Measurements from ENCODE around the gene ARHGAP18.

The ARHGAP18 gene

DNA sequence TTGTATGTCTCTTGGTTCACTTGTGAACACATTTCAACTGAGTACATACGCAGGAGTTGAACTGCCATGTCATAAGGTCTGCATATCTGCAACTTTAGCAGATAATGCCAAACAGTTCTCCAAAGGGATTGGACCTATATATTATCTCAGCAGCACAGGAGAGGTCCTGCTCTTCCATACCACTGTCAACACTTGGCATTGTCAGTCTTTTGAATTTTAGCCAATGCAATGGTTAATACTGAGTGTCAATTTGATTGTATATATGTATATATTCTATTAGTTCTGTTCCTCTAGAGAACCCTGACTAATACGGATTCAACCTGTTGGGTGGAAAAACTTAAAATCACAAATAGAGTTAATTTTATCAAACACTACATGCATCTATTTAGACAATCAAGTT lies 26.1 kb upstream of the ARHGAP18 start:
- Mint-ChIP-seq H3K27me3 (ENCODE audit: low read depth) (peaks cover 2% of the 10 kb centered on the region), H3K9me3 (no peaks in the 10 kb centered on the region), H3K27ac (no peak overlapping the region), H3K4me3 (no peak overlapping the region), H3K36me3 (ENCODE audit: low read depth) (no peaks in the 10 kb centered on the region), H3K4me1 (ENCODE audit: low read depth) (peaks cover 12% of the 10 kb centered on the region)
- no peak for DNase-seq (ENCODE audit: low spot score)

DNA sequence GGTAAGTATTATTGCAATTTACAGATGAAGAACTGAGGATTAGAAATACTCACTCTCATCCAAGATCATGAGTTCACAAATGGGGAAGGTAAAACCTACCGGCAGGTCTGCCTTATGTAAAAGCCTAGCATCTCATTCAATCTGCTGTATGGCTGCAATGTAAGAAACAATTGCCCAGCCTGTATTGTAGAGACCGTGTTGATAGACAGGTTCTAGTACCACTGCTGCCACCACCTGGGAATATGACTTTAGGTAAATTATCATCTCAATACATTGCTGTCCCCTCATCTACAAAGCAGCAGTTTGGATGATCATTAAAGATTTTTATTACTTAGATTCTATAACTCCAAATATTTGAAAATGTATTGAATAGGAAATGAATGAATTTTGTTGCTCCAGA lies 23.3 kb upstream of the ARHGAP18 start:
- Mint-ChIP-seq H3K27ac (no peak overlapping the region), H3K4me1 (ENCODE audit: low read depth) (peaks cover 16% of the 10 kb centered on the region)

DNA sequence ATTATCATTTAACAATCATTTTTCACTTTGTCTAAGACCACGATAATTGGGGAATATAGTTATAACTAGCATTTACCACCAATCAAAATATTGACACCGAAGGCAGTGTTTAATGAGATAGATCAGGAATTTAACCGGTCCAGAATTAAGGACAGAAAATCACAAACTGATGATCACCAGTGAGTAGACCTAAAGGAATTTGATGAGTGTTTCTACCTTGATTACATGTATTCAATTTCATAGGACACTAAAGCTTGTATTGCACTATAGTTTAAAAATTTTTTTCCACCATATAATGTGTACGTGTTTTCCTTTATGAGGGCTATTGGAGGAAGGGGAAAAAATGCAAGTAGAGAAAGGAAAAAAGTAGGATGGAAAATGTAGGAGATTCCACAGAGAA lies 22.6 kb upstream of the ARHGAP18 start:
- DNase-seq (ENCODE audit: low spot score), result no peak
- H3K9me3 Mint-ChIP-seq, result no peaks in the 10 kb centered on the region
- H3K27ac Mint-ChIP-seq, result no peak overlapping the region
- H3K4me3 Mint-ChIP-seq, result no peak overlapping the region
- H3K4me1 Mint-ChIP-seq (ENCODE audit: low read depth), result peaks cover 16% of the 10 kb centered on the region
- H3K36me3 Mint-ChIP-seq (ENCODE audit: low read depth), result no peaks in the 10 kb centered on the region
- no peaks in the 10 kb centered on the region for H3K27me3 Mint-ChIP-seq (ENCODE audit: low read depth)

More for the DNA sequence above, 23.3 kb upstream of the ARHGAP18 start:
- no peak overlapping the region for H3K4me3 Mint-ChIP-seq
- no peaks in the 10 kb centered on the region for H3K9me3 Mint-ChIP-seq
- H3K36me3 Mint-ChIP-seq (ENCODE audit: low read depth), result no peaks in the 10 kb centered on the region
- no peak for DNase-seq (ENCODE audit: low spot score)
- H3K27me3 Mint-ChIP-seq (ENCODE audit: low read depth), result no peaks in the 10 kb centered on the region

DNA sequence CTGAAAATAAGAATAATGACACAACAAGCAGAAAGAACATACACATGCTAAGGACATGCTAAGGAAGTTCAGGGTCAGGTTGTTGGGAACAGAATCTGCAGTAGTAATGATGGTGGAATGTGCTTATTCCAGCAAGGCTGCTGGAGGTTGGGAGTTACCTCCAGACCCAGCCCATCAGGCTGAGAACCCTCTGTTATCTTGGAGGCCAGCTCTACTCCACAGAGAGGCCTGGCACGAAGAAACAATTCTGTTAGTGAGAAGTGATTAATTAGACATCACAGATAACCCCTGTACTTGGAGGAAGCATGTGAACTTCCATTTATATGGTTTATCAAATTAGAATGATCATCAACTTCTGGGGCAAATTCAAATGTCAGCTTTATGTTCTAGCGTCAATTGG lies 22.1 kb upstream of the ARHGAP18 start:
- no peaks in the 10 kb centered on the region for H3K27me3 Mint-ChIP-seq (ENCODE audit: low read depth)
- no peak for DNase-seq (ENCODE audit: low spot score)
- no peak overlapping the region for H3K4me3 Mint-ChIP-seq
- H3K36me3 Mint-ChIP-seq (ENCODE audit: low read depth), result no peaks in the 10 kb centered on the region
- H3K4me1 Mint-ChIP-seq (ENCODE audit: low read depth), result peaks cover 16% of the 10 kb centered on the region
- H3K27ac Mint-ChIP-seq, result no peak overlapping the region
- H3K9me3 Mint-ChIP-seq, result no peaks in the 10 kb centered on the region

DNA sequence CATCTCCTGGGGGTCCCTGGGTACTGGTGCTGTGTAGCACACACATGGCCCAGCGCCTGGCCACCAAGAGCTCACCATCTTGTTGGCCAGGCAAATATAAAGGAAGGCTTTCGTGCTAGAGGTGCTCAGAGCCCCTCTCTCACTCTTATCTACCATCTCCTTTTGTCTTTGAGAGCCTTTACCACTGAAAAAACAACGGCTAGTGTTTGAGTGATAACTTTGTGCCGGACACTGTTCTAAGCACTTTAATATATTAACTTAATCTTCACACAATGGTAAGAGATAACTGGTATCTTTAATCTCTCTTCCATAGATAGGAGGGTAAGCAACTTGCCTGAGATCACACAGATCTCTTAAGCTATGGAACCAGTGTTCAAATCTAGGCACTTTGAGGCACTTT lies 21.5 kb upstream of the ARHGAP18 start:
- Mint-ChIP-seq H3K4me3 (no peak overlapping the region), H3K4me1 (ENCODE audit: low read depth) (peaks cover 16% of the 10 kb centered on the region), H3K36me3 (ENCODE audit: low read depth) (no peaks in the 10 kb centered on the region), H3K9me3 (no peaks in the 10 kb centered on the region), H3K27ac (no peak overlapping the region), H3K27me3 (ENCODE audit: low read depth) (no peaks in the 10 kb centered on the region)
- DNase-seq (ENCODE audit: low spot score), result no peak

DNA sequence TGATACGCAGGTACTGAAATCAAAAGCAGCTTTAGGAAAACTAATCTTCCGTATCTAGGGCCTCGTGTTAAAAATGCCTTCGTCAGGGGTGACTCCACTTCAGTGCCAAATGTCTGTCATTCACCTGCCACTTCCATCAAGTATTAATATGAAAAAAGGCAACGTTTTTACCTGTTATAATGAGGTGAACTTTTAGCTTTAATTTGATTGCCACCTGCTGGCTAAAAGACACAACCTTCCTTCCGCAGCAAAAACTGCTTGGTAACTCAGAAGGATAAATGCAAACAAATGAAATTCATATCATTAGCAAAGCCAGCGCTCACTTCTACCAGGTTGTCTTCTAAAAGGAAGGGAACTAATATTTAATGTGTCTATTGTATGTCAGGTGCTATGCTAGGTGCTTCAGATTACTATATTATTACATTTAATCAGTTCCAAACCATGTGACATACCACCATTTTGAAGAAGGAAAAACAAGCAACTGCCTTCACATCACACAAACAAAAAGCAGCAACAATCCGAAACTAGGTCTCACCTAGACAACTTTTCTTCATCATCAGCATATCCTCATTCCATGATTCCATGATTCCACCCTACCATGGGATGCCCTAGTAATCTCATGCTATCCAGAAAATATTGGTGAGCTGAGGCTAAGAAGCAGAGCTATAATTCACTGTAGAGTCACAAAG lies 20.6 kb upstream of the ARHGAP18 start:
- H3K4me3 Mint-ChIP-seq, result no peak overlapping the region
- no peaks in the 10 kb centered on the region for H3K36me3 Mint-ChIP-seq (ENCODE audit: low read depth)
- H3K9me3 Mint-ChIP-seq, result no peaks in the 10 kb centered on the region
- no peak for DNase-seq (ENCODE audit: low spot score)
- peak overlapping the region; percentile 18 for H3K27ac Mint-ChIP-seq
- no peaks in the 10 kb centered on the region for H3K27me3 Mint-ChIP-seq (ENCODE audit: low read depth)
- H3K4me1 Mint-ChIP-seq (ENCODE audit: low read depth), result peaks cover 16% of the 10 kb centered on the region

DNA sequence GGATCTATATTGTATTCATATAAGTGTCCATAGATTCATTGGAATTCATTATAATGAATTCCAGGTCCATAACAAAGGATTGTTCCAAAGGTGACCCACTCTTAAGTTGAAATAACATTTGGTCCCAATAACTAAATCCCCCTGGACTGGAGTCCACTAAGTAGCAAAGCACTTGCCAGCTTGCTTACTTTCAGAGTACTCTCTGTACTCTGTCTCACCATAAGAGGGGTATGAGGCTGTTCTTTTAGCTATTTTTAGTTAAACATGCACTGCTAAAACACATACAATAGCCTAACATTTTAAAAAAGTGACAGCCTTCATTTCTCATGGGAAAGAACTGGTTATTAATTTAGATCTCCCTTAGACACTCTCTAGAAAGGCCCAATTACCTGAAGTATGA lies 16.7 kb upstream of the ARHGAP18 start:
- H3K9me3 Mint-ChIP-seq, result no peaks in the 10 kb centered on the region
- H3K4me3 Mint-ChIP-seq, result no peak overlapping the region
- H3K27ac Mint-ChIP-seq, result no peak overlapping the region
- H3K27me3 Mint-ChIP-seq (ENCODE audit: low read depth), result no peaks in the 10 kb centered on the region
- H3K4me1 Mint-ChIP-seq (ENCODE audit: low read depth), result peaks cover 11% of the 10 kb centered on the region
- no peaks in the 10 kb centered on the region for H3K36me3 Mint-ChIP-seq (ENCODE audit: low read depth)
- DNase-seq (ENCODE audit: low spot score), result no peak

DNA sequence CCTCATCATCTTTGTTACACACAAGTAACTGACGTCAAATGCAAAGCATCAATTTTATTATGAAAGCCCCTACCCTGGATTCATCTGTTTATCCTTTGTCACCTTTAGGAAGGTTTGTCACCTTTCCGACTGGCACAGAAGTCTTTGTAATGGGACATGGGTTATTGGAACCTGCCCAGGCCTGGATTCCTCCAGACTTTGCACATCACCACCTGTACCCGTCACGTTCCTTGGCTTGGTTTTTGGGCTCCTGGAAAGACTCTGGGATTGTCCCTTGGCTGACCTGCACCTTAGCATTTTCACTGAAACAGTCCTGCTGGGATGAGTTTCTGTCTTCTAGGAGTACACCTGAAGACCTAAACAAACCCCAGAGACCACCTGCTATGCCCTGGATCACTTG lies 15.4 kb upstream of the ARHGAP18 start:
- Mint-ChIP-seq H3K36me3 (ENCODE audit: low read depth) (no peaks in the 10 kb centered on the region), H3K4me1 (ENCODE audit: low read depth) (peaks cover 4% of the 10 kb centered on the region), H3K9me3 (no peaks in the 10 kb centered on the region), H3K27me3 (ENCODE audit: low read depth) (no peaks in the 10 kb centered on the region), H3K4me3 (no peak overlapping the region), H3K27ac (no peak overlapping the region)
- DNase-seq (ENCODE audit: low spot score), result no peak

DNA sequence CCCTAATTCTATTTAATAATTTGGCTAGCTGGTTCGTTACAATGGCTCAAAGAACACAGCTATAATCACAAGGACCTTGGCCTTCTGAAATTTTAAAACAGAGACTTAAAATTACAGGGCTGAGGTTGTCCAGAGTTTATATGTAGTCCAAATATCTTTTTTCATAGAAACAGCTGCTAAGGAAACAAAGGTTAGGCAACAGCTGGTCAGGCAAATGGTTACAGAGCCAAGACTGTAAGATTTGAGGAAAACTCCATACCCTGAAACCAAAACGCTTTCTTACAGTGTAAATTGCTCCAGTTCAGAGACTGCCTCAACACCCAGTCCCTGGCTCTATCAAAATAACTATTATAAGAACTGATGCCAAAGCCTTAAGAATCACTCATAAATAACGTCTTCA lies 9.7 kb upstream of the ARHGAP18 start:
- Mint-ChIP-seq H3K27ac (no peak overlapping the region), H3K4me1 (ENCODE audit: low read depth) (peaks cover 2% of the 10 kb centered on the region), H3K27me3 (ENCODE audit: low read depth) (no peaks in the 10 kb centered on the region), H3K9me3 (no peaks in the 10 kb centered on the region), H3K36me3 (ENCODE audit: low read depth) (no peaks in the 10 kb centered on the region), H3K4me3 (no peak overlapping the region)
- DNase-seq (ENCODE audit: low spot score), result no peak

DNA sequence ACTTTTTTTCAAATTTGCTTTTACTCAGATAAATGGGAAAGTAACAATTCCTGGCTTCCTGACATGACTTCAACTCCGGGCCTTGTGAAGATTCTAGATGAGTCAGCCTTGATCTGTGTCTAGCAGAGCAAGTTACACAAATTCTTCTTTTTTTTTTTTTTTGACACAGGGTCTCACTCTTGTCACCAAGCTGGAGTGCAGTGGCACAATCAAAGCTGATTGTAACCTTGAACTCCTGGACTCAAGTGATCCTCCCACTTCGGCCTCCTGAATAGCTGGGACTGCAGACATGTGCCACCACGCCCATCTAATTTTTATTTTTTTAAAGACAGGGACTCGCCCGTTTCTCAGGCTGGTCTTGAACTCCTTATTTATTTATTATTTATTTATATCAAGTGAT lies 7.3 kb upstream of the ARHGAP18 start:
- H3K4me1 Mint-ChIP-seq (ENCODE audit: low read depth), result peaks cover 8% of the 10 kb centered on the region
- no peak for DNase-seq (ENCODE audit: low spot score)
- no peaks in the 10 kb centered on the region for H3K36me3 Mint-ChIP-seq (ENCODE audit: low read depth)
- no peak overlapping the region for H3K4me3 Mint-ChIP-seq
- no peaks in the 10 kb centered on the region for H3K27me3 Mint-ChIP-seq (ENCODE audit: low read depth)
- no peaks in the 10 kb centered on the region for H3K9me3 Mint-ChIP-seq
- H3K27ac Mint-ChIP-seq, result no peak overlapping the region

DNA sequence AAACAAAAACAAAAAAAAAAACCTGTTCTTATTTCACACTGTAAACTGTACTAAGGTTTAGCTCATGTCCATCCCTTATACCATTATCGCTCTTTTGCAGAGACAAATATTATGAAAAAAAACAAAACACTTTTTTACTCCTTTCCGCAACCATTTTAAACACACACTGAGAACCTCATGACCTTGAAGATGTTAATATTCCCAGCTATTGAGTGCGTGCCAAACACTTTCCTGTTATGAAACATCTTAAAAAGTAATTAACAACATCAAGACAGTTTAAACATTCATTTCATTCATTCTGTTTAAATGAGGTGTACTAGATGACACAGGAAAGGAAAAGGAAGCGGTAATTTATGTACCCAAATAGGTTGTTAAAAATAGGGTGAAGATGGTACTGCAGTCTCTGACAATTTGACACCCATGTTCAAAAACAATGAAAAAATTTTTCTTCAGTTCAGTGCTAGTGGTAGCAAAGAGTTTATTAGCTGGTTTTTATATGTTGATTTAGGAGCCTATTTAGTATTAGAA lies 3.9 kb upstream of the ARHGAP18 start:
- Mint-ChIP-seq H3K27ac (no peak overlapping the region), H3K9me3 (no peaks in the 10 kb centered on the region), H3K4me3 (no peak overlapping the region), H3K4me1 (ENCODE audit: low read depth) (peaks cover 35% of the 10 kb centered on the region), H3K27me3 (ENCODE audit: low read depth) (no peaks in the 10 kb centered on the region), H3K36me3 (ENCODE audit: low read depth) (no peaks in the 10 kb centered on the region)
- no peak for DNase-seq (ENCODE audit: low spot score)

DNA sequence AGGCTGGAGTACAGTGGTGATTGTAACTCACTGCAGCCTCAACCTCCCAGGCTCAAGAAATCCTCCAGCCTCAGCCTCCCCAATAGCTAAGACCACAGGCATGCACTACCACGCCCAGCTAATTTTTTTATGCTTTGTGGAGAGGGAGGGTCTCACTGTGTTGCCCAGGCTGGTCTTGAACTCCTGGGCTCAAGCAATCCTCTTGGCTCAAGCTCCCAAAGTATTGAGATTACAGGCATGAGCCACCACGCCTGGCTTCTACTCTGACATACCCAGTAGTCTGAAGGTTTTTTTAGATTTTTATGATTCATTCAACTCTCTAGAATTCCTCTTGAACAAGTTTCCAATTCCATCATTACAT lies 1.3 kb upstream of the ARHGAP18 start:
- DNase-seq (ENCODE audit: low spot score), result no peak
- Mint-ChIP-seq H3K9me3 (no peaks in the 10 kb centered on the region), H3K4me3 (peak overlapping the region; percentile 55), H3K27me3 (ENCODE audit: low read depth) (no peaks in the 10 kb centered on the region), H3K4me1 (ENCODE audit: low read depth) (peaks cover 46% of the 10 kb centered on the region), H3K27ac (no peak overlapping the region), H3K36me3 (ENCODE audit: low read depth) (peaks cover 4% of the 10 kb centered on the region)

DNA sequence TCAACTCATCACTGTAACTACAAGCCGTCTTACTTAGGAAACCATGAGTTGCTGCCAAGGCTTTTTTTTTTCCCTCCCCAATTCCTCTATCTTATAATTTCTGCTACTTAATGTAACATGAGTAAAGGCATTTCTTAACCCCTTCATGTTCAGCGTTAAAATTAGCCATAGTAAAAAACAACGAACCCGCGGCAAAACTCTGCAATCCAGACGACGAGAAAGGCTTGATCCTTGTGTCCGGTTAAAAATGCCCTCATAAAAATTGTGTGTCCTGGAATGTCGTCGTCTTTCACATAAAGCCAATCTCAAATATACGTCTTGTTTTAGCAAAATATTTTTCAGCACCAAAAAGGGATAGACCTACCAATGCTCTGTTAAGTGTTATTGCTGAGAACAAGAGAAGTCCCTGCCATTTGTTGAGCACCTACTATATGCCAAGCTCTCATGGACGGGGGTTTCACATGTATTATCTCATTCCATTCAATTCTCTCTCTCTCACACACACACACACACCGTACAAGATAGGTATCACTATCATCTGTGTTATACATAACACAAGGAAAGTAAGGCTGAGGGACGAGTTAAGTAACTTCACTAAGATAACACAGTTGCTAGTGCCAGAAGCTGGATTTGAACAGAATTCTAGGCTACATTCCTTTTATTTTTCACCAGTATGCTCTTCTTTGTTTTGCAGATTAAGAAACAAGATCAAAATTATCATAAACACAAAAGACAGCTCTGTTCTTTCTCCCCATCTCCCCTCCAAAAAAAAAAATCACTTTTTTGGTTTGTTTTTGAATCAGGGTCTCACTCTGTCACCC lies 683 bp upstream of the ARHGAP18 start:
- peak overlapping the region; percentile 86 for H3K27ac Mint-ChIP-seq
- peak overlapping the region; percentile 98 for H3K4me3 Mint-ChIP-seq
- H3K27me3 Mint-ChIP-seq (ENCODE audit: low read depth), result no peaks in the 10 kb centered on the region

DNA sequence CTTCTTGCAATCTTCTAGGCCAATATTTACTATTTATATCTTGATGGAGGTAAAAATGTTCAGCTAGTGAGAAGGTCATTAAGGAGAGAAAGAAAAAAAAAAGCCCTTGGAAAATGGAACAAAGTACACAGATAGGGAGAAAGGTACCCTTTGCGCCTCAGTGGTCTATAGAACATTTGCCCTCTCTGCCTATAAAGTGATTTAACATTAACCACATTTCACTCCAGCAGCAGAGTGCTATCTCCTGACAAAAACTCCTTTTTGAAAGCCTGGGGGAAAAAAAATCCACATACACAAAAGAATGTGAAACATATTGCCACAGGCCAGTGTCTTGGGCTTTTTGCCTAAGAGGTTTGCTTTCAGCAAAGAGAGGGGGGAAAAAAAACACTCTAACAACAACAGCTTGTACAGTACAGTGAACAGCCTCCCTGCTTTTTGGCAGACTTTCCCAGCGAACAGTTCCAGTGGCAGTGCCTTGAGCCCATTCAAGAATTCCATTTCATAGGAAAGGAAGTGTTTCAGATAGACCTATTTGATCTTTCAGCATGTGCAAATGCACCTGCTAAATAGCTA lies 695 bp downstream of the ARHGAP18 start:
- H3K27ac Mint-ChIP-seq, result peak overlapping the region; percentile 86
- H3K4me1 Mint-ChIP-seq (ENCODE audit: low read depth), result peaks cover 55% of the 10 kb centered on the region
- peaks cover 14% of the 10 kb centered on the region for H3K36me3 Mint-ChIP-seq (ENCODE audit: low read depth)
- no peak for DNase-seq (ENCODE audit: low spot score)
- no peaks in the 10 kb centered on the region for H3K9me3 Mint-ChIP-seq
- no peaks in the 10 kb centered on the region for H3K27me3 Mint-ChIP-seq (ENCODE audit: low read depth)
- peak overlapping the region; percentile 98 for H3K4me3 Mint-ChIP-seq

More for the DNA sequence above, 683 bp upstream of the ARHGAP18 start:
- Mint-ChIP-seq H3K9me3 (no peaks in the 10 kb centered on the region), H3K4me1 (ENCODE audit: low read depth) (peaks cover 46% of the 10 kb centered on the region), H3K36me3 (ENCODE audit: low read depth) (peaks cover 6% of the 10 kb centered on the region)
- DNase-seq (ENCODE audit: low spot score), result no peak
